GM10266 (cell line): ENCODE measurements around the gene TOR1B.

Experiments used
- DNase-seq: peaks from one replicate; pipeline ENCODE4 v3.0.0; 2012; ENCODE audit errors: extremely low spot score
- CTCF ChIP-seq: IDR thresholded peaks from 2 replicates; pipeline ENCODE4 v1.5.1; 2012; ENCODE audit warnings: mild to moderate bottlenecking, low read depth; ENCODE audit not compliant: control insufficient read depth, insufficient read depth; ENCODE audit errors: missing control alignments

The TOR1B gene

DNA sequence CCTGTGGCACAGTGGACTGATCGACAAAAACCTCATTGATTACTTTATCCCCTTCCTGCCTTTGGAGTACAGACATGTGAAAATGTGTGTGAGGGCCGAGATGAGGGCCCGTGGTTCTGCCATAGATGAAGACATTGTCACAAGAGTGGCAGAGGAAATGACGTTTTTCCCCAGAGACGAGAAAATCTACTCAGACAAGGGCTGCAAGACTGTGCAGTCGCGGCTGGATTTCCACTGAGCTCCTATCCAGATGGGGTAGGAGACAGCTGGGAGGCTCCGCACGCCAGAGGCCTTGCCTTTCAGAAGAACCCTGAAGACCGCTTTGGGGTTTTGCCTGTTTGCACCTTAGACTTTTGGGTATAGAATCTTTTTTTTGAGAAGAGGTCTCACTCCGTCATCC lies 6.4 kb downstream of the TOR1B start:
- DNase-seq = no peak

GRCh38 chr9:129810116-129810515 lies 7.1 kb downstream of the TOR1B start:
- DNase-seq = no peak
- no peak for TF ChIP-seq CTCF

More for the DNA sequence above, 6.4 kb downstream of the TOR1B start:
- TF ChIP-seq CTCF = no peak

DNA sequence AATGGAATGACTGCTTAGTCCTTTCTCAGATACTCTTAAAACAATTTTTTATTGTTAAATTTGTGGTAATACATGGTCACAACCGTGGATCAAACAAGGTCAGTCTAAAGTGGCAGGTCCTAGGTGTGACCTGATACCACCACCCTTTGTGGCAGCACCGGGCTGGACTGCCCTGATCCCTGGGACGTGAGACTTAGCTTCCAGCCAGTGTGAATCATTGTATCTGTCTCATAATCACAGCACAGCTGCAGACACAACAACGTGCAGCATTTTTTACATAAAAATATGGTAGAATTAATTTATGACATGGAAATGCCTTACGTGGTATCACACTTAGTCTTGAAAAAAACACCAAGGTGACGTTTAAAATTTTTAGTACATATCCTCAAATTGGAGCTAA lies 7.8 kb downstream of the TOR1B start:
- no peak for TF ChIP-seq CTCF
- DNase-seq = no peak

- no peak for TF ChIP-seq CTCF
- no peak for DNase-seq
Measured at GRCh38 chr9:129811967-129812363, 9.0 kb downstream of the TOR1B start.

DNA sequence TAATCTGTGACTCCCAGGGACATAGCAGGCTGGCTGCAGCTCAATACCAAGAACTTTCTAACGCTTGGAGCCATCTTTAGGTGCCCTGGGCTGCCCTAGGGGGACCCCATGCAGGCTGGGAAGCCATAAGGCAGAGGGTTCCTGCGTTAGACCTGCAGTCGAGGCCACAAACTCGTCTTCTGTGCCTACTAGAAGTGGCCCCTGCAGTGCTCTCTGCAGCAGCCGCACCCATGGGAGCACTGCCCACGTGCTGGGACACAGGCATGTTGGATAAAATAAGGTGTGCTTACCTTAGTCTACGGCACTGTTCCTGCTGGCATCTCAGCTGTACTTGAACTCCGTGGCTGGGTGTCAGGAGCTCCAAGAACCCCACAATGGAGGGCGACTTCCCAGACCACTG lies 9.4 kb downstream of the TOR1B start:
- TF ChIP-seq CTCF = no peak
- DNase-seq = no peak

GRCh38 chr9:129813661-129814060 lies 10.7 kb downstream of the TOR1B start:
- DNase-seq = no peak
- no peak for TF ChIP-seq CTCF

- no peak for DNase-seq
- no peak for TF ChIP-seq CTCF
Measured at GRCh38 chr9:129814432-129815223, 11.6 kb downstream of the TOR1B start.
